Measurements from ENCODE around the gene PTMA.
"Not testable (repeated sequence)": the region's sequence is repeated elsewhere in the genome, so short reads cannot be mapped to it uniquely, and the experiment has no call there.

PTMA gene

GRCh38 chr2:231726276-231726675 lies 18.0 kb downstream of the PTMA start:
- TF ChIP-seq ZNF274 (IDR thresholded peaks at IDR 0.05; ENCODE audit: low read depth, low read length): no peak
- H3K4me3 ChIP-seq (ENCODE audit: low read length): no peak overlapping the region

DNA sequence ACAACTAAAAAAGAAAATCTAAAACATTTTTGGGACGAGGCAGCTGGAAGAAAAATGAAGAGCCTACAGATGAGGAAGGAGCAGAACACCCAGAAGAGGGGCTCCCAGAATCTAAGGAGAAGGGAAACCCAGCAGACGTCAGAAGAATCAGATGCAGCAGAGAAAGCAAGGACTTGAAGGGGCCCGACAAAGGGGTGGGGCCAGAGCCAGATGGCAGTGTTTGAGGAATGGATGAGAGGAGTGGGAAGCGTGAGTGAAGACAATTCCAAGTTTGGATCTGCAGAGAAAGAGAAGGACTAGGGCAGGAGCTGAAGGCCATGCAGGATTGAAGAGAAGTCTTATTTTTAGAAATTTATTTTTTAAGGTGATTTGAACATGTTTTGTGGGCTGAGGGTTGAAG lies 19.3 kb downstream of the PTMA start:
- TF ChIP-seq ZNF274 (IDR thresholded peaks at IDR 0.05; ENCODE audit: low read depth, low read length): no peak
- no peak overlapping the region for H3K4me3 ChIP-seq (ENCODE audit: low read length)

DNA sequence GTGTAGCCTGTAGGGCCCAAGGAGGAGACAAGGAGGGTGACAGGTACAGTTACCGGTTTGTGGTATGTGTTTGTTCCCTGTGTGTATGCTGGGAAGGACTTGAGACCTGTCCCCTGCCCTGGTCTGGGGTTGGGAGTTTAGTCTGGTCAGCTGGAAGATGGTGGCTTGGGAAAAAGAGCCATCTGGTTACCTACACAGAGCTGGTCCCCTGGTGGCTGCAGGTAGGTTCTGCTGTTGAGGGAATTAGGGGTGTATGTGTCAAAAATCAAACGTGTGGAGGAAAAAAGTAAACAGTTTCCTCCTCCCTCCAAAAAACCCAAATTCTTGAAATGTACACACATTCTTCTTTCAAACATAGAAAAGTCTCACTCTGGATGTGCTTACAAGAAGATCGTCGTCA lies 24.3 kb downstream of the PTMA start:
- no peak for TF ChIP-seq ZNF274 (IDR thresholded peaks at IDR 0.05; ENCODE audit: low read depth, low read length)
- no peak overlapping the region for H3K4me3 ChIP-seq (ENCODE audit: low read length)

GRCh38 chr2:231737761-231738160 lies 29.4 kb downstream of the PTMA start:
- no peak for TF ChIP-seq ZNF274 (IDR thresholded peaks at IDR 0.05; ENCODE audit: low read depth, low read length)
- H3K4me3 ChIP-seq (ENCODE audit: low read length): no peak overlapping the region

- H3K4me3 ChIP-seq (ENCODE audit: low read length): no peak overlapping the region
- TF ChIP-seq ZNF274 (IDR thresholded peaks at IDR 0.05; ENCODE audit: low read depth, low read length): no peak
Measured at GRCh38 chr2:231743376-231744116, 35.2 kb downstream of the PTMA start.

DNA sequence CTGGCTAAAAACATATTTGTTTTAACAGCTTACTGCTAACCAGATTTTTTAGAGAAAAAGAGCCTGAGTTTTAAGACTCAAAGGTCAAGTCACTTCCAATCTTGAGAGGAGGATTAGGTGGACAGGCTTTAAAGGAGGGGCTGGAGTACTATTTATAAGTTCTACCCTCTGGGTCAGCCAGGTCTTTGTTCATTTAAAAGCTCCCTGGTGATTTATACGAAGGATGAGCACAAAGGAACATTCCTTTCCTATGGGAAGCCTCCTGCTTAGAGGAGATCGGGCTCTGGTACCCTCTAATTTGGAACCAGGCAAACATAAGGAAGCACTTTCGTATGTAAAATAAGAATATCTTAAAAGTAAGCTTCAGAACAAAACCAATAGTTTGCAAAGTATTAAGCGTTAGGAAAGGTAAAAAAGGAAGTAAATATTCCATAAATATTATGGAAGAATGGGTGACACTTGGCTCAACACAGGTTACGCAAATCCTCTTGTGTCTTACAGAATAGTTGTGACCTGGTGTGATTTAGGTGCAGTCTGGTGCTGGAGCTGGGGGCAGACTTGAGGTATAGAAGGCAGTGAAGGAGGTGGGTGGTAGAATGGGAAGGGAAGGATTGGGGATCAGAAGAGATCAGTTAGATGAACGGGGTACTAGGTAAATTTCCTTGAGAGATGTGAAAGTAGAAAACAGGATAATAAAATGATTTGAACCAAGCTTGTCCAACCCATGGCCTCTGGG lies 37.1 kb downstream of the PTMA start:
- TF ChIP-seq ZNF274 (IDR thresholded peaks at IDR 0.05; ENCODE audit: low read depth, low read length): no peak
- H3K4me3 ChIP-seq (ENCODE audit: low read length): no peak overlapping the region

GRCh38 chr2:231748153-231748896 lies 40.0 kb downstream of the PTMA start:
- H3K4me3 ChIP-seq (ENCODE audit: low read length): not testable (repeated sequence)

GRCh38 chr2:231749016-231749415 lies 40.7 kb downstream of the PTMA start:
- not testable (repeated sequence) for H3K4me3 ChIP-seq (ENCODE audit: low read length)

GRCh38 chr2:231751042-231751815 lies 42.9 kb downstream of the PTMA start:
- H3K4me3 ChIP-seq (ENCODE audit: low read length): no peak overlapping the region
- TF ChIP-seq ZNF274 (IDR thresholded peaks at IDR 0.05; ENCODE audit: low read depth, low read length): no peak

- no peak overlapping the region for H3K4me3 ChIP-seq (ENCODE audit: low read length)
- TF ChIP-seq ZNF274 (IDR thresholded peaks at IDR 0.05; ENCODE audit: low read depth, low read length): no peak
Measured at GRCh38 chr2:231752061-231752460, 43.7 kb downstream of the PTMA start.

- TF ChIP-seq ZNF274 (IDR thresholded peaks at IDR 0.05; ENCODE audit: low read depth, low read length): no peak
- no peak overlapping the region for H3K4me3 ChIP-seq (ENCODE audit: low read length)
Measured at GRCh38 chr2:231761735-231762134, 53.4 kb downstream of the PTMA start.
